H9 (cell line): Measurements from ENCODE around the gene CLMN. TPM values are rescaled to one million over a fixed set of nuclear protein-coding genes. Genes with fewer than 3 reads are reported as not detected.

Experiments
- DNase-seq: peaks from one replicate; pipeline ENCODE4 v3.0.0-alpha.2; 2017
- H2AFZ ChIP-seq: one replicate; pipeline ENCODE4 v1.6.1; 2013; ENCODE audit warnings: mild to moderate bottlenecking, low read length, control low read depth, moderate library complexity
- H2AK5ac ChIP-seq: 2 replicates; pipeline ENCODE4 v1.6.1; 2013; ENCODE audit warnings: low read length, control low read depth, mixed read lengths; ENCODE audit not compliant: insufficient read length
- H2BK120ac ChIP-seq: one replicate; pipeline ENCODE4 v1.6.1; 2013; ENCODE audit warnings: low read depth, mild to moderate bottlenecking, low read length, control low read depth, inconsistent platforms; ENCODE audit not compliant: poor library complexity, severe bottlenecking
- H2BK12ac ChIP-seq: 2 replicates; pipeline ENCODE4 v1.6.1; 2013; ENCODE audit warnings: low read length, control low read depth, mixed read lengths, low read depth; ENCODE audit not compliant: insufficient read length
- H2BK15ac ChIP-seq: 2 replicates; pipeline ENCODE4 v1.6.1; 2013; ENCODE audit warnings: low read depth, low read length, control low read depth
- H2BK20ac ChIP-seq: one replicate; pipeline ENCODE4 v1.6.1; 2013; ENCODE audit warnings: low read depth, mild to moderate bottlenecking, low read length, control low read depth, inconsistent platforms; ENCODE audit not compliant: poor library complexity, severe bottlenecking
- H2BK5ac ChIP-seq: 2 replicates; pipeline ENCODE4 v1.6.1; 2013; ENCODE audit warnings: low read length, control low read depth, mixed read lengths; ENCODE audit not compliant: insufficient read length
- H3K14ac ChIP-seq: 2 replicates; pipeline ENCODE4 v1.6.1; 2013; ENCODE audit warnings: low read length, control low read depth; ENCODE audit not compliant: insufficient read depth
- H3K18ac ChIP-seq: 2 replicates; pipeline ENCODE4 v1.6.1; 2013; ENCODE audit warnings: low read depth, mild to moderate bottlenecking, mixed read lengths, low read length, control low read depth; ENCODE audit not compliant: insufficient read length
- H3K23ac ChIP-seq: 2 replicates; pipeline ENCODE4 v1.6.1; 2013; ENCODE audit warnings: low read length, control low read depth, mixed read lengths, low read depth; ENCODE audit not compliant: insufficient read length
- H3K23me2 ChIP-seq: 2 replicates; pipeline ENCODE4 v1.6.1; 2013; ENCODE audit warnings: low read depth, mild to moderate bottlenecking, mixed read lengths, low read length, control low read depth; ENCODE audit not compliant: insufficient read length, poor library complexity, severe bottlenecking
- H3K27ac ChIP-seq: 2 replicates; pipeline ENCODE4 v1.5.1; 2013; ENCODE audit warnings: low read length, control low read depth, mixed read lengths, low read depth; ENCODE audit not compliant: insufficient read length
- H3K27me3 ChIP-seq: 2 replicates; pipeline ENCODE4 v1.6.1; 2013; ENCODE audit warnings: low read length, control low read depth, inconsistent platforms; ENCODE audit not compliant: insufficient read depth
- H3K4ac ChIP-seq: 2 replicates; pipeline ENCODE4 v1.6.1; 2013; ENCODE audit warnings: low read depth, mild to moderate bottlenecking, control low read depth, inconsistent platforms, low read length, moderate library complexity
- H3K4me1 ChIP-seq: 2 replicates; pipeline ENCODE4 v1.6.1; 2013; ENCODE audit warnings: low read length, control low read depth, inconsistent platforms; ENCODE audit not compliant: insufficient read depth
- H3K4me2 ChIP-seq: 2 replicates; pipeline ENCODE4 v1.6.1; 2013; ENCODE audit warnings: low read length, control low read depth, mixed read lengths; ENCODE audit not compliant: insufficient read length, insufficient read depth
- H3K56ac ChIP-seq: 2 replicates; pipeline ENCODE4 v1.6.1; 2013; ENCODE audit warnings: low read depth, mild to moderate bottlenecking, mixed read lengths, low read length, control low read depth; ENCODE audit not compliant: insufficient read length
- H3K79me1 ChIP-seq: 2 replicates; pipeline ENCODE4 v1.6.1; 2013; ENCODE audit warnings: low read depth, mild to moderate bottlenecking, moderate library complexity, low read length, control low read depth, inconsistent platforms; ENCODE audit not compliant: insufficient read depth, poor library complexity, severe bottlenecking
- H3K79me2 ChIP-seq: 2 replicates; pipeline ENCODE4 v1.6.1; 2013; ENCODE audit warnings: low read length, control low read depth, inconsistent platforms; ENCODE audit not compliant: insufficient read depth
- H3K9ac ChIP-seq: 2 replicates; pipeline ENCODE4 v1.6.1; 2013; ENCODE audit warnings: low read length, control low read depth, mixed read lengths; ENCODE audit not compliant: insufficient read length; ENCODE audit errors: extremely low read depth
- H3K9me3 ChIP-seq: one replicate; pipeline ENCODE4 v1.6.1; 2013; ENCODE audit warnings: low read depth, low read length, inconsistent platforms; ENCODE audit not compliant: control insufficient read depth
- H3T11ph ChIP-seq: one replicate; pipeline ENCODE4 v1.6.1; 2013; ENCODE audit warnings: mild to moderate bottlenecking, low read length, control low read depth, inconsistent platforms
- H4K20me1 ChIP-seq: one replicate; pipeline ENCODE4 v1.6.1; 2013; ENCODE audit not compliant: control insufficient read depth, insufficient read length, insufficient read depth
- H4K5ac ChIP-seq: 2 replicates; pipeline ENCODE4 v1.6.1; 2013; ENCODE audit warnings: low read depth, mild to moderate bottlenecking, mixed read lengths, low read length, control low read depth; ENCODE audit not compliant: insufficient read length
- H4K8ac ChIP-seq: replicated peaks from 2 replicates; pipeline ENCODE4 v1.6.1; 2013; ENCODE audit warnings: low read length, control low read depth, mixed read lengths, low read depth; ENCODE audit not compliant: insufficient read length
- H4K91ac ChIP-seq: 2 replicates; pipeline ENCODE4 v1.6.1; 2013; ENCODE audit warnings: low read depth, mild to moderate bottlenecking, moderate library complexity, mixed read lengths, low read length, control low read depth; ENCODE audit not compliant: insufficient read length
- H3K27ac Mint-ChIP-seq, 3 experiments: 2 replicates in 2 of 3; 3 replicates in 1 of 3; pipeline ENCODE4 v1.8.0; 2020 to 2021; ENCODE audit warnings: mixed read lengths in 3 of 3, mild to moderate bottlenecking in 1 of 3, moderate library complexity in 1 of 3
- H3K27me3 Mint-ChIP-seq: 2 replicates; pipeline ENCODE4 v1.8.0; 2021; ENCODE audit warnings: low read depth, mild to moderate bottlenecking, moderate library complexity, mixed read lengths
- H3K36me3 Mint-ChIP-seq, 3 experiments: 2 replicates in 2 of 3; 3 replicates in 1 of 3; pipeline ENCODE4 v1.8.0; 2020 to 2021; ENCODE audit warnings: low read depth in 3 of 3, mixed read lengths in 3 of 3; ENCODE audit not compliant: insufficient read depth in 1 of 3
- H3K4me1 Mint-ChIP-seq, 2 experiments: 2 replicates each; pipeline ENCODE4 v1.8.0; 2020; ENCODE audit warnings: mixed read lengths in 2 of 2
- H3K4me3 Mint-ChIP-seq, 2 experiments: 2 replicates in 1 of 2; 3 replicates in 1 of 2; pipeline ENCODE4 v1.8.0; 2020 to 2021; ENCODE audit warnings: mild to moderate bottlenecking in 2 of 2, mixed read lengths in 2 of 2, moderate library complexity in 1 of 2
- H3K9me3 Mint-ChIP-seq, 2 experiments: 2 replicates in 1 of 2; 3 replicates in 1 of 2; pipeline ENCODE4 v1.8.0; 2020; ENCODE audit warnings: mild to moderate bottlenecking in 2 of 2, mixed read lengths in 2 of 2, moderate library complexity in 1 of 2
- WGBS: extraction: QIAGEN DNeasy Blood & Tissue Kit; methylation state at CpG from one replicate; pipeline ENCODE4 v1.1.7; 2013; ENCODE audit warnings: missing lambda C conversion rate, low lambda C conversion rate, mixed read lengths; ENCODE audit not compliant: insufficient read length; ENCODE audit errors: extremely low coverage; 5-methylcytosine and 5-hydroxymethylcytosine counted together
- total RNA-seq: library from RNA; stranded (reverse); gene quantifications from 2 replicates; pipeline ENCODE4 v1.2.1, GENCODE V29; 2021
- TF ChIP-seq, protein P1 (sequence below): fragments of 200-600 bp; sonication (generic); conservative IDR thresholded peaks from 3 replicates; pipeline ENCODE4 v1.8.0; 2021; ENCODE audit warnings: antibody characterized with exemption, mild to moderate bottlenecking

The CLMN gene
- total RNA-seq, 1 experiment from 2014 or later, result 7.6 TPM

DNA sequence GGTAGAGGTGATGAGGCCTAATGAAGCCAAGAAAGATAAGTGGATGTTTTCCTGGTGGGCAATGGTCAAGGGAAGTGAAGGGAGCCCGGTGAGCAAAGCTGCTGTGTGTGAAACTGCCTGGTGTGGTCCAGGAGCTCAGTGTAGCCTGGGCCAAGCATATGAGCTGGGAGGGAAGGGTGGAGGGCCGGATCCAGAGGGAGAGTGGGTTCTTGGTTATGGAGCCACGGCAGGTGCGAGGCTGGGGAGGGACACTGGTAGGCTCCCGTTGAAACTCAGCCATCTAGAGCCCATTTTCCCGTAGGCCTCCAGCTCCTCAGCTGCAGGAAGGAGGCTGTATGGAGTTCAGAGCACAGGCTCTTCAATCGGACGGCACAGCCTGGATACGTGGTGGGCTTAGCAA, 10.2 kb upstream of the CLMN start:
- no peak overlapping the region for H3T11ph ChIP-seq
- WGBS, result no CpG with 5 or more reads among the region's 9 CpGs
- H3K79me2 ChIP-seq, result no peaks in the 10 kb centered on the region
- no peaks in the 10 kb centered on the region for H3K4me1 ChIP-seq
- Mint-ChIP-seq H3K36me3 (peaks cover 0 to 4% (median 0%) of the 10 kb centered on the region in 3 experiments; a peak in 2 of 7 replicates), H3K27ac (peak overlapping the region in 1 of 3 experiments; percentile 76; a peak in 3 of 7 replicates), H3K4me3 (no peak overlapping the region), H3K27me3 (peaks cover 16% of the 10 kb centered on the region), H3K9me3 (peaks cover 3 to 4% of the 10 kb centered on the region in 2 experiments; a peak in 2 of 5 replicates), H3K4me1 (peaks cover 2 to 11% of the 10 kb centered on the region in 2 experiments; a peak in 3 of 4 replicates)
- no peak overlapping the region for H2BK15ac ChIP-seq
- no peaks in the 10 kb centered on the region for H4K20me1 ChIP-seq
- no peak overlapping the region for H3K14ac ChIP-seq
- no peak overlapping the region for H3K9ac ChIP-seq
- no peak overlapping the region for H3K27ac ChIP-seq
- H3K23ac ChIP-seq, result no peak overlapping the region
- H2AFZ ChIP-seq, result no peak overlapping the region
- no peak overlapping the region for H4K5ac ChIP-seq
- no peak overlapping the region for H2BK12ac ChIP-seq
- no peak overlapping the region for H2AK5ac ChIP-seq
- TF ChIP-seq, protein P1, sequence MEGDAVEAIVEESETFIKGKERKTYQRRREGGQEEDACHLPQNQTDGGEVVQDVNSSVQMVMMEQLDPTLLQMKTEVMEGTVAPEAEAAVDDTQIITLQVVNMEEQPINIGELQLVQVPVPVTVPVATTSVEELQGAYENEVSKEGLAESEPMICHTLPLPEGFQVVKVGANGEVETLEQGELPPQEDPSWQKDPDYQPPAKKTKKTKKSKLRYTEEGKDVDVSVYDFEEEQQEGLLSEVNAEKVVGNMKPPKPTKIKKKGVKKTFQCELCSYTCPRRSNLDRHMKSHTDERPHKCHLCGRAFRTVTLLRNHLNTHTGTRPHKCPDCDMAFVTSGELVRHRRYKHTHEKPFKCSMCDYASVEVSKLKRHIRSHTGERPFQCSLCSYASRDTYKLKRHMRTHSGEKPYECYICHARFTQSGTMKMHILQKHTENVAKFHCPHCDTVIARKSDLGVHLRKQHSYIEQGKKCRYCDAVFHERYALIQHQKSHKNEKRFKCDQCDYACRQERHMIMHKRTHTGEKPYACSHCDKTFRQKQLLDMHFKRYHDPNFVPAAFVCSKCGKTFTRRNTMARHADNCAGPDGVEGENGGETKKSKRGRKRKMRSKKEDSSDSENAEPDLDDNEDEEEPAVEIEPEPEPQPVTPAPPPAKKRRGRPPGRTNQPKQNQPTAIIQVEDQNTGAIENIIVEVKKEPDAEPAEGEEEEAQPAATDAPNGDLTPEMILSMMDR, result no peak
- H3K27me3 ChIP-seq, result no peaks in the 10 kb centered on the region
- no peak overlapping the region for H2BK20ac ChIP-seq
- H3K79me1 ChIP-seq, result no peaks in the 10 kb centered on the region
- no peak overlapping the region for H2BK120ac ChIP-seq
- H3K4ac ChIP-seq, result no peak overlapping the region
- no peak overlapping the region for H3K4me2 ChIP-seq
- H3K18ac ChIP-seq, result no peak overlapping the region
- no peak overlapping the region for H2BK5ac ChIP-seq
- H4K8ac ChIP-seq, result no peak overlapping the region
- H4K91ac ChIP-seq, result no peak overlapping the region
- no peak for DNase-seq
- H3K56ac ChIP-seq, result no peak overlapping the region
- H3K23me2 ChIP-seq, result no peaks in the 10 kb centered on the region
- no peaks in the 10 kb centered on the region for H3K9me3 ChIP-seq
